ENCODE results near the gene EIF4E3. TPM values are rescaled to one million over a fixed set of nuclear protein-coding genes. Genes with fewer than 3 reads are reported as not detected.
A peak's percentile ranks its signal among the peaks of the same experiment; 100 is the strongest.

EIF4E3 gene
- total RNA-seq, 4 donors from 2014 or later = 7.4 to 16.2 (median 10.2) TPM

- Histone ChIP-seq H3K4me1 (no peaks in the 10 kb centered on the region), H3K27me3 (no peaks in the 10 kb centered on the region), H3K36me3 (no peaks in the 10 kb centered on the region), H3K4me3 (no peak overlapping the region), H3K9me3 (no peaks in the 10 kb centered on the region), H3K27ac (no peak overlapping the region)
- TF ChIP-seq CTCF (IDR thresholded peaks at IDR 0.05) (no peak), POLR2A (IDR thresholded peaks at IDR 0.05) (no peak)
- no peak for DNase-seq
- intact Hi-C loops (cut with DNase I) = no loop called here
- WGBS, 2 donors = 83 to 89% methylated on average over 9 to 10 of the region's 10 CpGs
Observed at GRCh38 chr3:71636482-71636881, 88.7 kb downstream of the EIF4E3 start.

- H3K4me1 ChIP-seq = no peaks in the 10 kb centered on the region
- H3K36me3 ChIP-seq = no peaks in the 10 kb centered on the region
- no peak overlapping the region for H3K27ac ChIP-seq
- DNase-seq = no peak
- H3K27me3 ChIP-seq = no peaks in the 10 kb centered on the region
- WGBS, 2 donors = 89% methylated on average over 9 of the region's 9 CpGs
- H3K4me3 ChIP-seq = no peak overlapping the region
- H3K9me3 ChIP-seq = no peaks in the 10 kb centered on the region
- intact Hi-C loops (cut with DNase I) = no loop called here
- TF ChIP-seq CTCF (IDR thresholded peaks at IDR 0.05) = no peak
- TF ChIP-seq POLR2A (IDR thresholded peaks at IDR 0.05) = no peak
Observed at GRCh38 chr3:71636001-71636400, 89.2 kb downstream of the EIF4E3 start.

GRCh38 chr3:71634671-71635070 lies 90.5 kb downstream of the EIF4E3 start:
- Histone ChIP-seq H3K4me3 (no peak overlapping the region), H3K36me3 (no peaks in the 10 kb centered on the region), H3K27me3 (no peaks in the 10 kb centered on the region), H3K27ac (no peak overlapping the region), H3K4me1 (no peaks in the 10 kb centered on the region), H3K9me3 (no peaks in the 10 kb centered on the region)
- DNase-seq = no peak
- intact Hi-C loops (cut with DNase I) = no loop called here
- TF ChIP-seq POLR2A (IDR thresholded peaks at IDR 0.05) (no peak), CTCF (IDR thresholded peaks at IDR 0.05) (no peak)

- Histone ChIP-seq H3K4me3 (no peak overlapping the region), H3K27me3 (no peaks in the 10 kb centered on the region), H3K9me3 (no peaks in the 10 kb centered on the region), H3K36me3 (no peaks in the 10 kb centered on the region), H3K27ac (peak overlapping the region in 2 of 4 donors; percentile 36 to 73), H3K4me1 (peaks cover 0 to 5% (median 0%) of the 10 kb centered on the region in 3 donors)
- intact Hi-C loops (cut with DNase I) = no loop called here
- DNase-seq = no peak
- TF ChIP-seq CTCF (IDR thresholded peaks at IDR 0.05) (no peak), POLR2A (IDR thresholded peaks at IDR 0.05) (no peak)
- WGBS, 2 donors = 60 to 71% methylated on average over 2 of the region's 2 CpGs
Observed at GRCh38 chr3:71629711-71630110, 95.5 kb downstream of the EIF4E3 start.

- Histone ChIP-seq H3K27me3 (no peaks in the 10 kb centered on the region), H3K4me3 (no peak overlapping the region), H3K27ac (peak overlapping the region in 2 of 4 donors; percentile 36 to 73), H3K4me1 (peaks cover 0 to 5% (median 0%) of the 10 kb centered on the region in 3 donors), H3K9me3 (no peaks in the 10 kb centered on the region), H3K36me3 (no peaks in the 10 kb centered on the region)
- TF ChIP-seq CTCF (IDR thresholded peaks at IDR 0.05) (no peak), POLR2A (IDR thresholded peaks at IDR 0.05) (no peak)
- no peak for DNase-seq
- WGBS, 2 donors = 59 to 63% methylated on average over 8 of the region's 8 CpGs
- intact Hi-C loops (cut with DNase I) = no loop called here
Observed at GRCh38 chr3:71629289-71629688, 95.9 kb downstream of the EIF4E3 start.
